B cell (primary cell): ENCODE results near the gene PCGF3.
A peak's percentile ranks its signal among the peaks of the same experiment; 100 is the strongest.

ENCODE experiments used
- EZH2 ChIP-seq: IDR thresholded peaks from 2 replicates; pipeline ENCODE4 v1.6.1; 2012; ENCODE audit warnings: borderline replicate concordance, low read depth, mild to moderate bottlenecking, moderate library complexity, low read length; ENCODE audit not compliant: insufficient read depth, poor library complexity, severe bottlenecking
- TF ChIP-seq, protein P1 (sequence below): fragments of 200-600 bp; IDR thresholded peaks from one replicate; pipeline ENCODE4 v1.8.0; 2022; ENCODE audit warnings: antibody characterized with exemption, mild to moderate bottlenecking

DNA sequence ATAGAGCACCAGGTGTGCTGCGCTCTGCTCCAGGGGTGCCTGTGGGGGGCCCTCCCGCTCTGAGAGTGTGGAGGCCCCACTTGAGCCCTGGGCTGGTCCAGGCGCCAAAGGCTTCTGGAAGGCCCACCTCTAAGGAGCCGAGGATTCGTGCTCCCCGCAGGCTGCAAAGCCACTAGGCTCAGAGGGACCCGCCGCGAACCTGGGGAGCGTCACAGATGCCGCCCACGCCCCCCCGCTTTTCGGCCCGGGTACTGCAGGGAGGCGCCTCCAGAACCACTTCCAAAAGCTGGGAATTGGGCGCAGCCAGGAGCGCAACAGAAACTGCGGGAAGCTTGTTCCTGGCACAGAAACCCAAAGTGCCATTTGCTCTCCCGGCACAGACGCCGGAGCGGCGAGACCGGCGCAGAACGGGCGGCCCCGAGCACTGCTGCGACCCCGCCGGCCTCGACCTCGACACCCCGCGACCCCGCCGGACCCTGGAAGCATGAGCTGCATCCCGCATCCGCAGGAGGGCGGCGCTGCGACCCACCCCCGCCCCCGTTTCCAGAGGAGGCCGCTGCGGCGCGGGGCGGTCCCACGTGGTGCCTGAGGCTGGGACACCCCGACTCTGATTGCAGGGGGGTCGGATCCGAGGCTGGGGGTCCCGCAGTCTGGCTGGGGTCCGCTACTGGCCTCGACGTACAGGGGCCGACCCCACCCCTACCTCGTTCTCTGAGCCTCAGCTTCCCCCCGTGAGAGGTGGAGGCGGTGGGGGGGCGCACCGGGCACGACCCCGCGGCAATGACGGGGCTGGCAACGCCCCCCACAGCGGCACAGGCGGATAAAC lies 89.5 kb downstream of the PCGF3 start:
- TF ChIP-seq, protein P1, sequence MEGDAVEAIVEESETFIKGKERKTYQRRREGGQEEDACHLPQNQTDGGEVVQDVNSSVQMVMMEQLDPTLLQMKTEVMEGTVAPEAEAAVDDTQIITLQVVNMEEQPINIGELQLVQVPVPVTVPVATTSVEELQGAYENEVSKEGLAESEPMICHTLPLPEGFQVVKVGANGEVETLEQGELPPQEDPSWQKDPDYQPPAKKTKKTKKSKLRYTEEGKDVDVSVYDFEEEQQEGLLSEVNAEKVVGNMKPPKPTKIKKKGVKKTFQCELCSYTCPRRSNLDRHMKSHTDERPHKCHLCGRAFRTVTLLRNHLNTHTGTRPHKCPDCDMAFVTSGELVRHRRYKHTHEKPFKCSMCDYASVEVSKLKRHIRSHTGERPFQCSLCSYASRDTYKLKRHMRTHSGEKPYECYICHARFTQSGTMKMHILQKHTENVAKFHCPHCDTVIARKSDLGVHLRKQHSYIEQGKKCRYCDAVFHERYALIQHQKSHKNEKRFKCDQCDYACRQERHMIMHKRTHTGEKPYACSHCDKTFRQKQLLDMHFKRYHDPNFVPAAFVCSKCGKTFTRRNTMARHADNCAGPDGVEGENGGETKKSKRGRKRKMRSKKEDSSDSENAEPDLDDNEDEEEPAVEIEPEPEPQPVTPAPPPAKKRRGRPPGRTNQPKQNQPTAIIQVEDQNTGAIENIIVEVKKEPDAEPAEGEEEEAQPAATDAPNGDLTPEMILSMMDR, result no peak
- peak; percentile 55 for TF ChIP-seq EZH2
